T-helper 2 cell (primary cell): ENCODE measurements around the gene TMEM217.
A peak's percentile ranks its signal among the peaks of the same experiment; 100 is the strongest.

Experiments
- DNase-seq, 5 experiments: peaks; one replicate each; pipeline versions ENCODE4 v3.0.0 to v3.0.0-alpha.2; 2012 to 2022

Gene TMEM217

DNA sequence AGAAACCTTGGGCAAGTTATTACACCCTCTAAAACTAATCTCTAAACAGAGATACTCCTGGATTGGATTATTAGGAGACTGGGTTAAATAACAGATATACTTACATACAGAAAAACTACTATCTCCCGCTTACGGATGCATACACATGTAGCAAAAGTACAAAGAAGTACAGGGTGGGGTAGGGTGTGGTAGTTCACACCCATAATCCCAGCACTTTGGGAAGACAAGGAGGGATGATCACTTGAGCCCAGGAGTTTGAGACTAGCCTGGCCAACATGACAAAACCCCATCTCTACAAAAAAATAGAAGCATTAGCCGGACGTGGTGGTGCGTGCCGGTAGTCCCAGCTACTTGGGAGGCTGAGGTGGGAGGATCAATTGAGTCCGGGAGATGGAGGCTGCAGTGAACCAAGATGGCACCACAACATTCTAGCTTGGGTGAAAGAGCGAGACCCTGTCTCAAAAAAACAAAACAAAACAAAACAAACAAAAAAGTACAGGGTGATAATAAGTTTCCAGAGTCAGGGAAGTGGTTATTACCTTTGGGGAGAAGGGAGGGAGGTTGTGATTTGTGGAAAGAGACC is 79.9 kb downstream of the TMEM217 start:
- DNase-seq = no peak

DNA sequence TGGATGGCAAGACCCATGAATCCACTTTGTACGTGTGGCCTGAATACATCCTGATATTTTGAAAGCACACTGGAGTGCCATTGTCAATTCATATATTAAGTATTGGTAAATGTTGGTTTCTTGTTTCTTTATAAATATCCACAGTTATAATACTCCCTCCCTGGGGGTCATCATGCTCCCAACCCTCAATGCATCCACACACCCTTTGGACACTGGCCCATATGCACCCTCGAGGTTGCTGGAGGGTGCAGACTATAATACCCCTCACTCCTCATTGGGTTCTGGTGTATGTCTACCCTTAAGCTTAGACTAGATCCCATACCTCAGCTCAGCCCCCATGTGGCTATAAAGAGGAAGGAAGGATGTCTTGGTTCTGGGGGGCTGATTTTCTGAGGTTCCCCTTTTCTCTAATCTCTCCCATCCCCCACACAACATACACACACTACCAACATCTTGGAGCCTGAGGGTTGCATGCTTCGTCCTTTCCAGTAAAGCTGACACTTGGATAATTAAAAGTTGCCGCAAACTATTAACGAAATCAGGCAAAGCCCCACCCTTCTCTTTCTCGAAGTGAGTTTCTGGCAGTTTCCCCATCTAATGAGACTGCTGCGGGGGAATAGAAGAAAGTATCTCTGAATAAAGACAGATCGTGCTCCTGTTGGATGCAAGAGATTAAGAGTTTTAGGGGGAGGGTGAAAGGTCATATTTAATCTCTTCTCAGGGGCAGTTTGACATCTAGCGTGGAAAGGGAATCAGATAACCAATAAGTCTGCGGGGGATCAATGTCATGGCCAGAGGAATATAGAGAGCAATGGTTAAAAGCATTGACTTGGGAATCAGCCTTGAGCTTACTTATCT is 80.6 kb downstream of the TMEM217 start:
- no peak for DNase-seq

- DNase-seq = no peak
These were observed 81.5 kb downstream of the TMEM217 start for GRCh38 chr6:37176268-37177076.

- peak in 1 of 5 experiments; percentile 61 for DNase-seq
These were observed 82.3 kb downstream of the TMEM217 start for GRCh38 chr6:37175332-37176267.

- no peak for DNase-seq
These were observed 83.2 kb downstream of the TMEM217 start for GRCh38 chr6:37174515-37175331.

DNA sequence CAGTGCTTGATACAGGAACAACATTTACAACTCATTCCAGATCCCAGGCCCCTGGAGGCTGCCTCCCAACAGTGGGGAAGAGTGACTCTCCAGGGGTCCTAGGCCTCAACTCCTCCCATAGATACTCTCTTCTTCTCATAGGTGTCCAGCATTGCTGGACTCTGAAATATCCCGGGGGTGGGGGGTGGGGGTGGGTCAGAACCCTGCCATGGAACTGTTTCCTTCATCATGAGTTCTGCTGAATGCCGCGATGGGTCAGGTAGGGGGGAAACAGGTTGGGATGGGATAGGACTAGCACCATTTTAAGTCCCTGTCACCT is 83.8 kb downstream of the TMEM217 start:
- no peak for DNase-seq

- DNase-seq = peak in 3 of 5 experiments; percentile 38 to 43 (median 38)
These were observed 84.3 kb downstream of the TMEM217 start for GRCh38 chr6:37173493-37174195.

GRCh38 chr6:37172912-37173492 is 84.9 kb downstream of the TMEM217 start:
- no peak for DNase-seq

DNA sequence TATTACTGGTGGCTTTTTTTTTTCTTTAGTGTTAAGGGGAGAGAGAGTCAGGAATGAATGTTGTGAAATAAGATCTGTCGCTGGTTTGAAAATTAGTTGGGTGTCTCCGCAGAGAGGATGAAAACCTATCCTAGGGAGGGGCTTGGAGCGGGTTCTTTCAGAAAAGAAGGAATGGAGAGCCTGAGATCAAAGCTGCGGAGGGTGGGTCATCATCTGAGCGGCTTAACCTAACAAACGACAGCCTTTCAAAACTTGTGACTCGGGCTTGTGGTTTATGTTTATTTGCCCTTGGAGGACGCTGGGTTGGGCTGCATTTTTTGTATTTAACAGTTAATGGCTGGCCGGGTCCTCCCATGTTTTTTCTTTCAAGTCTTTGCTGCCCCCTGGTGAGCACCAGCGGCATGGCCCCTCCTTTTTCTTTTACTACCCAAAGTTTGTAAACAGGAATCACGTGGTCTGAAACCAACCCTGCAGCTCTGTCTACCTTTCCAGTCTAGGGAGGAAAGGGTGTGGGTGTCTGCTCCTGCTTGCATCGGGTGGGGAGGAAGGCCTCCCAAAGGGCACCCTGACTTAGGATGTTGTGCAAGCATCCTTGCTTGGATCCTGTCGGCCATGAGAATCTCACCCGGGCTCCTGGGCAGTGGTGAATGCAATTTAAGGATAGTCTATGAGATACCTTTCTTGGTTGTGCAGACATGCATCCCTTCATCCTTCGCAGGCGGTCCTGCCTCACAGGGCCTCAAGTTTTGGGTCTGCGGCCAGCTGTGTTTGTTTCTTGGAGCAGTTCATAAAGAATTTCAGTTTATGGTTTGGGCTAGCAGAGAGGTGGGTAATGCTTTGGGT is 85.8 kb downstream of the TMEM217 start:
- DNase-seq = peak; percentile 61 to 92 (median 84)

DNA sequence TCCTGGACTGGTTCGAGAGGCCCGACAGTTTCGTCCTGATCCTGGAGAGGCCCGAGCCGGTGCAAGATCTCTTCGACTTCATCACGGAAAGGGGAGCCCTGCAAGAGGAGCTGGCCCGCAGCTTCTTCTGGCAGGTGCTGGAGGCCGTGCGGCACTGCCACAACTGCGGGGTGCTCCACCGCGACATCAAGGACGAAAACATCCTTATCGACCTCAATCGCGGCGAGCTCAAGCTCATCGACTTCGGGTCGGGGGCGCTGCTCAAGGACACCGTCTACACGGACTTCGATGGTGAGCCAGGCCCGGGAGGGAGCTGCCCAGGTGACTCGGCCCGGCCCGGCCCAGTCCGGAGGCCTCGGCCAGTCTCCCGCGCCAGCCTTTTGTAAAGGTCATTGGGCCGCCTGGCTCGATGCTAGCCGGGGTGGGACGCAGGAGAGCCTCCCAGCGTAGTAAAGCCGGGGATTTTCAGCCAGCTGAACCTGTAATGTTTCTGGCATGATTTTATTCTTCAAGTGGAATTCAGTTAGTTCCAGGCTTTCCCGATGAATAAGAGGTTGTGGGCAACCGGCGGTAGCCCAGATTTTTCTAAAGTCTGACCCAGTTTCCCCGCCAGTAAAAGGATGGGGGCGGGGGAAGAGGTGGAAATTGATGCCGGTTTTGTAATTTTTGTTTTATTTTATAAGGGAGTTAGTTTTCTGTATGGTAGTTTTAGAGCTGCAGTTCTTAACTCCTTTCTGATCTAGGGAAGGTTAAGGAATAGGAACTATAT is 86.6 kb downstream of the TMEM217 start:
- DNase-seq = peak in 4 of 5 experiments; percentile 18 to 72 (median 23)

- peak in 4 of 5 experiments; percentile 28 to 67 (median 35) for DNase-seq
These were observed 87.4 kb downstream of the TMEM217 start for GRCh38 chr6:37170273-37171200.

DNA sequence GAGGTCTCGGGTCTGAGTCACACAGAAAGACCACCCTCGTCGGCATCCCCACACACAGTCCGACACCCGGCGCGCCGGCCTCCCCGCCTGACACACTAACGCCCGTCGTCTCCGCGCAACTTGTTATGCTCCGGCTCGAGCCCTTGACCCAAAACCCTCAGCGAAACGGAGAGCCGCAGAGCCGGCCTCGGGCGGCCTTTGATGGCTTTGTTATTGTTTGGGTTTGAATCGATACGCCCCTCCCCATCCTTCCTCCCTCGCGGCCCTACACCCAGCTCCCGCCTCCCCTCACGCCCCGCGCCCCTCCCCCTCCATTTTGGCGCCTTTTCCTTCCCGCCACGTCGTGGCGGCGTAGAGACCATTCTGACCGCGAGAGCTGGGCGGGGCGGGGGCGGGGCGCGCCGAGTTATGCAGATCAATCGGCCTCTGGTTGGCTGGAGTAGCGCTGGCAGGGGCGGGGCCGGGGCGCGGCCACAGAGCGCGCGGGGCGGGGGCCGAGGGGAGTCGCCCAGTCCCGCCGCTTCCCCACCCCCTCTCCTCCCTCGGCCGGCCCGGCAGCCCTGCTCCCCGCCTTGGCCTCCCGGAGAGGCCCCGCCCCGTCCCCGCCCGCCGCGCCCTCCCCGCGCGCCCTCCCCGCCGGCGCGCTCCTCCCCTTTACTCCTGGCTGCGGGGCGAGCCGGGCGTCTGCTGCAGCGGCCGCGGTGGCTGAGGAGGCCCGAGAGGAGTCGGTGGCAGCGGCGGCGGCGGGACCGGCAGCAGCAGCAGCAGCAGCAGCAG is 88.3 kb downstream of the TMEM217 start, which contains the start of gene PIM1:
TSS of gene PIM1 (plus strand) at position 657 of the 777 bp plus-strand sequence. CDS start 424 bp downstream, outside the sequence.
- DNase-seq = peak; percentile 90 to 99 (median 98)

- peak in 3 of 5 experiments; percentile 12 to 46 (median 19) for DNase-seq
These were observed 89.0 kb downstream of the TMEM217 start for GRCh38 chr6:37168811-37169495.

DNA sequence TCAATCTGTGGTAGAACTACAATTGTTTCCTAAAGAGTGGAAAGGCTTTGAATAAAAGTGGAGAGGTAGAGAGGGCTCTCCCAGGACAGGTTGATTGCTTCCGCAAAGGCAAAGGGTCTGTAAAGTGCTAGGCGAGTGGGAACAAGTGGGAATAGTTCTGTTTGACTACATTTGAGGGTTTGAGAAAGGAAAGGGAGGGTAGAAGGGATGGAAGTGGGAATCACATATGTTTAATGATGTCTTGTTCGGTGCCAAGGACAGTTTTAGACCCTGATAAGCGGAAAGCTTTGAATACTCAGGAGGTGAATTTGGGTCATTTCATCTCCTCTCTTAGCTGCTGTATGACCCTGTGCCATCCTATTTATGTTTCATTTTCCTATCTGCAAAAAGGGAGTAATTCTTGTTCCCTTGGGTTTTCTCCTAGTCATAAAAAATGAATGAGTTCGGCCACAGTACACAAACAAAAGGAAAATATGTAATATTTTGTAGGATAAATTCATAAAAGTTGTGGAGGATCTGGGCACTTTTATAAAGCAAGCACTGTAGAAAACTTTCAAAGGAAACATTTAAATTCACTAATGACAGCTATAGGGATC is 89.7 kb downstream of the TMEM217 start:
- no peak for DNase-seq

DNA sequence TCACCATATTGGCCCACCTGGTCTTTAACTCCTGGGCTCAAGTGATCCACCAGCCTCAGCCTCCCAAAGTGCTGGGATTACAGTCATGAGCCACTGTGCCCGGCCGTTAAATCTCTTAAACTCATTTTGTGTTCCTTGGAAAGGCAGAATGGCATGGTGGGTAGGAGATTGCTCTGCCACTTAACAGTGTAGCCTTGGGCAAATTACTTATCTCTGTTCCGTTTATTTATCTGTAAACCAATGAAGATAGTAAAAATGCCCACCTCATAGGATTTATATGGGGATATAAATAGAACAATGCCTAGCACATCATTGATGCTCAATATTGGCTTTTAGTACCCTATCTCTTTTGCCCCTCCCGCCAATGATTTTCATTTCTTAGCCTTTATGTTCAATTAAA is 95.2 kb downstream of the TMEM217 start:
- no peak for DNase-seq
